Activated T-cell treated with anti-CD3 and anti-CD28 coated beads for 1 hour (primary cell): ENCODE results near the gene ARHGEF39.
A peak's percentile ranks its signal among the peaks of the same experiment; 100 is the strongest.

ENCODE experiments used
- DNase-seq: peaks from one replicate; pipeline ENCODE4 v3.0.0-alpha.2; 2020; ENCODE audit warnings: low read depth

Gene ARHGEF39

GRCh38 chr9:35674025-35674361 is 9.0 kb upstream of the ARHGEF39 start:
- DNase-seq, result no peak

- DNase-seq, result no peak
Observed at GRCh38 chr9:35673132-35674024, 8.4 kb upstream of the ARHGEF39 start, which contains the start of gene CA9. TSS of gene CA9 (plus strand) at chr9:35673928. CDS start at chr9:35673960, 32 bp downstream.

GRCh38 chr9:35669331-35670145 is 4.5 kb upstream of the ARHGEF39 start:
- DNase-seq, result no peak

GRCh38 chr9:35667939-35668338 is 2.9 kb upstream of the ARHGEF39 start:
- no peak for DNase-seq

- no peak for DNase-seq
Observed at GRCh38 chr9:35666549-35666948, 1.6 kb upstream of the ARHGEF39 start.

- no peak for DNase-seq
Observed at GRCh38 chr9:35666045-35666444, 1.1 kb upstream of the ARHGEF39 start.

- DNase-seq, result no peak
Observed at GRCh38 chr9:35665471-35665818, 450 bp upstream of the ARHGEF39 start.

GRCh38 chr9:35662437-35662836 is 2.6 kb downstream of the ARHGEF39 start:
- DNase-seq, result no peak

- no peak for DNase-seq
Observed at GRCh38 chr9:35661756-35662350, 3.1 kb downstream of the ARHGEF39 start.

- no peak for DNase-seq
Observed at GRCh38 chr9:35660966-35661415, 4.0 kb downstream of the ARHGEF39 start.

- no peak for DNase-seq
Observed at GRCh38 chr9:35659340-35659739, 5.7 kb downstream of the ARHGEF39 start.

- no peak for DNase-seq
Observed at GRCh38 chr9:35658968-35659220, 6.1 kb downstream of the ARHGEF39 start.

- peak; percentile 78 for DNase-seq
Observed at GRCh38 chr9:35658137-35658967, 6.6 kb downstream of the ARHGEF39 start, which contains the start of gene CCDC107. TSS of gene CCDC107 (plus strand) at chr9:35658292. CDS start at chr9:35658380, 88 bp downstream.

GRCh38 chr9:35657546-35658136 is 7.4 kb downstream of the ARHGEF39 start, which contains the start of gene RMRP:
TSS of gene RMRP (minus strand) at chr9:35658019.
- peak; percentile 67 for DNase-seq

- no peak for DNase-seq
Observed at GRCh38 chr9:35656831-35657545, 8.0 kb downstream of the ARHGEF39 start.

GRCh38 chr9:35656348-35656747 is 8.6 kb downstream of the ARHGEF39 start:
- DNase-seq, result no peak

- DNase-seq, result no peak
Observed at GRCh38 chr9:35653611-35654010, 11.4 kb downstream of the ARHGEF39 start.

GRCh38 chr9:35652829-35653209 is 12.2 kb downstream of the ARHGEF39 start:
- DNase-seq, result no peak

- DNase-seq, result no peak
Observed at GRCh38 chr9:35651956-35652828, 12.8 kb downstream of the ARHGEF39 start.
